HCT116 (cell line): ENCODE results near the gene RAI14. TPM values are rescaled to one million over a fixed set of nuclear protein-coding genes. Genes with fewer than 3 reads are reported as not detected.

Experiments used
- ATAC-seq: fragments of 200-7000 bp; cut with Tn5 transposase; 2 replicates; pipeline ENCODE4 v1.9.1; 2020; ENCODE audit warnings: mild to moderate bottlenecking, moderate library complexity
- BruUV-seq: library from RNA; stranded (reverse); fragments of 400-500 nt; replicated peaks from 2 replicates; lab custom pipeline; 2021; lab: Mats Ljungman, UMichigan
- CTCF ChIA-PET: fragments of 300-600 bp; sonication (Branson Sonifier 250); formaldehyde crosslinking; loops from one replicate; lab custom pipeline; 2021; ENCODE audit warnings: antibody characterized with exemption; lab: Charles Lee
- POLR2A ChIA-PET: fragments of 300-600, 350-600 bp; sonication (Branson Sonifier 250); formaldehyde crosslinking; loops from one replicate; lab custom pipeline; 2021; ENCODE audit warnings: antibody characterized with exemption; lab: Charles Lee
- RAD21 ChIA-PET, 2 experiments: fragments of 300-600 bp; sonication (Branson Sonifier 250); formaldehyde crosslinking; loops; one replicate each; lab custom pipeline; 2023; ENCODE audit warnings: low total read pairs in 2 of 2; ENCODE audit not compliant: uncharacterized antibody in 2 of 2, unreplicated experiment in 2 of 2, low non-redundant PET in 1 of 2; lab: Charles Lee
- DNase-seq: peaks from one replicate; pipeline ENCODE4 v3.0.0-alpha.2; 2010; ENCODE audit warnings: low read depth, low spot score
- H2AFZ ChIP-seq: fragments of 200-600 bp; shearing (Covaris generic), sonication (generic); 2 replicates; pipeline ENCODE4 v1.6.1; 2017; ENCODE audit warnings: low read depth, mixed run types, mixed read lengths, antibody characterized with exemption, low read length; ENCODE audit not compliant: poor library complexity, severe bottlenecking
- H3K27ac ChIP-seq: 2 replicates; pipeline ENCODE4 v1.5.1; 2012; ENCODE audit warnings: low read depth, low read length
- H3K27me3 ChIP-seq: fragments of 200-600 bp; sonication (generic); 2 replicates; pipeline ENCODE4 v1.6.1; 2016; ENCODE audit warnings: mixed run types, low read length, mixed read lengths; ENCODE audit not compliant: insufficient read depth
- H3K36me3 ChIP-seq, 2 experiments: fragments of 200-500 bp in 1 of 2; fragments of 200-600 bp in 1 of 2; sonication (Bioruptor generic) in 1 of 2; sonication (generic) in 1 of 2; 2 replicates each; pipeline versions ENCODE4 v1.5.1 to v1.6.1; 2014 to 2016; ENCODE audit warnings: low read length in 2 of 2, inconsistent platforms in 1 of 2, mixed read lengths in 1 of 2, mixed run types in 1 of 2; ENCODE audit not compliant: insufficient read depth in 2 of 2, control insufficient read depth in 1 of 2
- H3K4me1 ChIP-seq, 2 experiments: fragments of 200-600 bp in 1 of 2; sonication (generic) in 1 of 2; 2 replicates each; pipeline versions ENCODE4 v1.5.1 to v1.6.1; 2012 to 2017; ENCODE audit warnings: low read length in 2 of 2, inconsistent platforms in 1 of 2, mild to moderate bottlenecking in 1 of 2, mixed read lengths in 1 of 2, mixed run types in 1 of 2, moderate library complexity in 1 of 2; ENCODE audit not compliant: insufficient read depth in 2 of 2, control insufficient read depth in 1 of 2
- H3K4me2 ChIP-seq: fragments of 200-600 bp; sonication (generic); 2 replicates; pipeline ENCODE4 v1.6.1; 2017; ENCODE audit warnings: mixed run types, low read length, mixed read lengths
- H3K4me3 ChIP-seq, 2 experiments: fragments of 200-600 bp in 1 of 2; sonication (generic) in 1 of 2; replicated peaks in 1 of 2; 2 replicates each; pipeline ENCODE4 v1.5.1; 2011 to 2016; ENCODE audit warnings: low read length in 2 of 2, control low read depth in 1 of 2, low read depth in 1 of 2, mild to moderate bottlenecking in 1 of 2, mixed read lengths in 1 of 2, mixed run types in 1 of 2
- H3K79me2 ChIP-seq: fragments of 200-600 bp; sonication (generic); 2 replicates; pipeline ENCODE4 v1.6.1; 2017; ENCODE audit warnings: mild to moderate bottlenecking, mixed run types, low read length, moderate library complexity, mixed read lengths; ENCODE audit not compliant: insufficient read depth
- H3K9ac ChIP-seq: fragments of 200-600 bp; sonication (generic); 2 replicates; pipeline ENCODE4 v1.6.1; 2016; ENCODE audit warnings: low read length, mixed read lengths
- H3K9me2 ChIP-seq: fragments of 200-600 bp; sonication (generic), shearing (Covaris generic); 2 replicates; pipeline ENCODE4 v1.6.1; 2017; ENCODE audit warnings: mixed run types, mild to moderate bottlenecking, moderate library complexity; ENCODE audit not compliant: insufficient read depth
- H3K9me3 ChIP-seq, 2 experiments: fragments of 200-500 bp in 1 of 2; fragments of 200-600 bp in 1 of 2; sonication (Bioruptor generic) in 1 of 2; sonication (generic) in 1 of 2; 2 replicates each; pipeline ENCODE4 v1.6.1; 2014 to 2017; ENCODE audit warnings: low read length in 2 of 2, mixed read lengths in 2 of 2, inconsistent platforms in 1 of 2, low read depth in 1 of 2, mild to moderate bottlenecking in 1 of 2, mixed run types in 1 of 2, moderate library complexity in 1 of 2; ENCODE audit not compliant: control insufficient read depth in 1 of 2, insufficient read depth in 1 of 2
- H4K20me1 ChIP-seq: fragments of 200-600 bp; sonication (generic), shearing (Covaris generic); 2 replicates; pipeline ENCODE4 v1.6.1; 2017; ENCODE audit warnings: mixed run types, mild to moderate bottlenecking, moderate library complexity; ENCODE audit not compliant: insufficient read depth
- ATF3 ChIP-seq: IDR thresholded peaks from 2 replicates; pipeline ENCODE4 v1.6.1; 2012
- CTCF ChIP-seq, 3 experiments: fragments of 200-600 bp in 1 of 3; sonication (generic) in 1 of 3; IDR thresholded peaks in 2 of 3; conservative IDR thresholded peaks in 1 of 3; 2 replicates each; pipeline ENCODE4 v1.5.1; 2012 to 2017; ENCODE audit warnings: low read depth in 2 of 3, low read length in 2 of 3, antibody characterized with exemption in 1 of 3, borderline replicate concordance in 1 of 3, control low read depth in 1 of 3, mild to moderate bottlenecking in 1 of 3, mixed read lengths in 1 of 3, mixed run types in 1 of 3, moderate library complexity in 1 of 3; ENCODE audit not compliant: insufficient read depth in 1 of 3
- MAX ChIP-seq: IDR thresholded peaks from 2 replicates; pipeline ENCODE4 v1.6.1; 2012
- SIN3A ChIP-seq: IDR thresholded peaks from 2 replicates; pipeline ENCODE4 v1.6.1; 2012; ENCODE audit warnings: low read depth
- TCF7L2 ChIP-seq: IDR thresholded peaks from 2 replicates; pipeline ENCODE4 v1.7.0; 2011; ENCODE audit warnings: borderline replicate concordance, inconsistent platforms; ENCODE audit not compliant: insufficient read depth, insufficient read length; ENCODE audit errors: extremely low read depth
- ZFX ChIP-seq: fragments of 450-650 bp; IDR thresholded peaks from 2 replicates; pipeline ENCODE4 v1.6.1; 2017
- ZNF274 ChIP-seq: fragments of 200-500 bp; sonication (Bioruptor generic); IDR thresholded peaks from 2 replicates; pipeline ENCODE4 v1.6.1; 2014; ENCODE audit warnings: mild to moderate bottlenecking, low read depth, low read length, inconsistent platforms
- intact Hi-C: fragments of 100-400 bp; cut with micrococcal nuclease; formaldehyde crosslinking; loops from 2 replicates; pipeline ENCODE4 v1.10.0; 2022
- total RNA-seq: library from RNA; stranded (reverse); gene quantifications from one replicate; pipeline ENCODE4 v1.2.1, GENCODE V29; 2021; ENCODE audit not compliant: unreplicated experiment

The RAI14 gene
- total RNA-seq, 1 experiment from 2014 or later: 47.9 TPM

GRCh38 chr5:34667705-34668104 lies 11.6 kb downstream of the RAI14 start:
- Histone ChIP-seq H3K79me2 (peaks cover 76% of the 10 kb centered on the region), H3K4me3 (no peak overlapping the region), H3K27me3 (no peaks in the 10 kb centered on the region), H3K4me2 (no peak overlapping the region), H4K20me1 (no peaks in the 10 kb centered on the region; the same call in 1 of the 2 replicates), H3K9me2 (no peaks in the 10 kb centered on the region), H3K9ac (no peak overlapping the region), H3K27ac (no peak overlapping the region), H3K36me3 (no peaks in the 10 kb centered on the region; a peak in 2 of 4 replicates), H3K4me1 (no peaks in the 10 kb centered on the region), H2AFZ (no peak overlapping the region), H3K9me3 (no peaks in the 10 kb centered on the region)
- ChIA-PET CTCF (no interaction called here), POLR2A (no interaction called here), RAD21 (no interaction called here)
- TF ChIP-seq MAX (no peak), CTCF (IDR thresholded peaks at IDR 0.05 in 2 of 3, conservative IDR thresholded peaks at IDR 0.05 in 1 of 3; ENCODE audit: borderline replicate concordance in 1 of 3, insufficient read depth in 1 of 3, low read depth in 2 of 3, low read length in 2 of 3) (no peak), ZFX (no peak), TCF7L2 (no peak), ATF3 (no peak), SIN3A (no peak), ZNF274 (no peak)
- no TSS peak for BruUV-seq
- DNase-seq (no peak), ATAC-seq (no peak)
- intact Hi-C loops: no loop called here
